Measurements from ENCODE around the gene FBXW8. TPM values are rescaled to one million over a fixed set of nuclear protein-coding genes. Genes with fewer than 3 reads are reported as not detected.

The FBXW8 gene
- total RNA-seq, 4 donors from 2014 or later: 4.2 to 5.6 (median 4.7) TPM

GRCh38 chr12:116915326-116915725 lies 4.6 kb downstream of the FBXW8 start:
- no peak for ATAC-seq
- Histone ChIP-seq H3K9me3 (no peaks in the 10 kb centered on the region), H3K4me3 (no peak overlapping the region), H3K36me3 (no peaks in the 10 kb centered on the region), H3K27me3 (no peaks in the 10 kb centered on the region), H3K27ac (no peak overlapping the region), H3K4me1 (peaks cover 8 to 18% of the 10 kb centered on the region in 2 donors)
- no peak for TF ChIP-seq CTCF (IDR thresholded peaks at IDR 0.05 in 4 of 5, conservative IDR thresholded peaks at IDR 0.05 in 1 of 5)
- TF ChIP-seq POLR2A (IDR thresholded peaks at IDR 0.05): no peak
- DNase-seq: no peak
- in situ Hi-C loops (cut with MboI; ENCODE audit: low sequenced_read_pairs in 4 of 4) (no loop called here), intact Hi-C loops (cut with DNase I; ENCODE audit: low total_unique reads) (no loop called here)

DNA sequence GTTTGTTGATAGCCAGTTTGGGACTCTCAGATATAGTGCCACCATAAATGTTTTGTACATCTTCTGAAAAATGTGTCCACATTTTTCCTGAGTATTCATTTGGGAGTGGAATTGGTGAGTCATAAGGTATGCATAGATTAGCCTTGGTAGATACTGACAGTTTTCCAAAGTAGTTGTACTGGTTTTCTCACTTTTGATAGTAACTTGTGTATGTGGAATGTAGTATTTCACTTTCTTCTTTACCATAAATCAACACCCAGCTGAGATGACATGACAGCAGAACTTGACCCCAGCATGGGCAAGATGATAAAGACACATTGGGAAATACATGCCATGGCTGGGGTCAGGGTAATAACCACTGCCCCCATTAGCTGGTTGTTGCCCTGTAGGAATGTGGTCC lies 5.4 kb downstream of the FBXW8 start:
- TF ChIP-seq CTCF (IDR thresholded peaks at IDR 0.05 in 4 of 5, conservative IDR thresholded peaks at IDR 0.05 in 1 of 5) (no peak), POLR2A (IDR thresholded peaks at IDR 0.05) (no peak)
- Histone ChIP-seq H3K36me3 (no peaks in the 10 kb centered on the region), H3K9me3 (no peaks in the 10 kb centered on the region), H3K27me3 (no peaks in the 10 kb centered on the region), H3K4me3 (no peak overlapping the region), H3K4me1 (peaks cover 8 to 20% of the 10 kb centered on the region in 2 donors), H3K27ac (no peak overlapping the region)
- intact Hi-C loops (cut with DNase I; ENCODE audit: low total_unique reads) (no loop called here), in situ Hi-C loops (cut with MboI; ENCODE audit: low sequenced_read_pairs in 4 of 4) (no loop called here)
- DNase-seq (no peak), ATAC-seq (no peak)

DNA sequence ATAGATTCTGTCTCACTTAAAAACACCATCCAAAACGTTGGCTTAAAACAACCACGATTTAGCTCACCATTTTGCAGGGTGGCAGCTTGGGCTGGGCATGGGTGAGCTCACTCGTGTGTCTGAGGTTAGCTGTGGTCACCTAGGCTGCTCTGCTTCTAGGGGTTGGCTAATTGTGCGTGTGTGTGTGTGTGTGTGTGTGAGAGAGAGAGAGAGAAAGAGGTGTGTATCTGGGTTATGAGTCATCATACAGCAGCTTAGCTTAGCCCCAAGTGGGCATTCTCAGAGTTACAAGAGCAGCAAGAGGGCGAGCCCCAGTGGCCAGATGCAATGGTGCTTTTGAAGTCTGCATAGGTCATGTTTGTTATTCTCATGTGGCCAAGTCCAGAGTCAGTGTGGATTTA lies 6.0 kb downstream of the FBXW8 start:
- H3K9me3 ChIP-seq: no peaks in the 10 kb centered on the region
- H3K4me1 ChIP-seq: peaks cover 4 to 17% of the 10 kb centered on the region in 2 donors
- no peaks in the 10 kb centered on the region for H3K36me3 ChIP-seq
- H3K27me3 ChIP-seq: no peaks in the 10 kb centered on the region
- peak in 1 of 2 donors; percentile 77 for ATAC-seq
- intact Hi-C loops (cut with DNase I; ENCODE audit: low total_unique reads): no loop called here
- TF ChIP-seq POLR2A (IDR thresholded peaks at IDR 0.05): no peak
- no peak overlapping the region for H3K4me3 ChIP-seq
- no peak overlapping the region for H3K27ac ChIP-seq
- in situ Hi-C loops (cut with MboI; ENCODE audit: low sequenced_read_pairs in 4 of 4): no loop called here
- DNase-seq: peak in 1 of 2 donors; percentile 36

DNA sequence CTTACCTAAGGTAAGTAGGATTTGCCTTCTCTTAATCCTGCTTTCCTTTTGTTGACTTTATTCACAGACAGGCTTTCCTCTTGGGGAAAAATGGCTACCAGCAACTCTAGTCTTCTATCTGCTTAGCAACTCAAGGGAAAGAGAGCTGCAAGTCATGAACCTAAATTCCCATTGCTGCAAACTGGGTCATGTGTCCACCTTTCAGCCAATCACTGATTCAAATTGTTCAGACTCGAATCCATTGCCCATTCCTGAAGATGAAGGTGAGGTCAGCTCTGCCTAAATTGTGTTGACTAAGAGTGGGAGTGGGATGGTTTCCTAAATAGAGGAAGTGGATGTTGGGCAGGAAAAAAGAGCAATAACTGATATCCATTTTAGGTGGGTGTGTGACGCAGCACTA lies 7.7 kb downstream of the FBXW8 start:
- in situ Hi-C loops (cut with MboI; ENCODE audit: low sequenced_read_pairs in 4 of 4) (no loop called here), intact Hi-C loops (cut with DNase I; ENCODE audit: low total_unique reads) (no loop called here)
- Histone ChIP-seq H3K27me3 (no peaks in the 10 kb centered on the region), H3K27ac (no peak overlapping the region), H3K4me1 (peaks cover 0 to 14% of the 10 kb centered on the region in 2 donors), H3K4me3 (no peak overlapping the region), H3K36me3 (no peaks in the 10 kb centered on the region), H3K9me3 (no peaks in the 10 kb centered on the region)
- TF ChIP-seq CTCF (IDR thresholded peaks at IDR 0.05 in 4 of 5, conservative IDR thresholded peaks at IDR 0.05 in 1 of 5) (no peak), POLR2A (IDR thresholded peaks at IDR 0.05) (no peak)
- ATAC-seq (no peak), DNase-seq (no peak)

DNA sequence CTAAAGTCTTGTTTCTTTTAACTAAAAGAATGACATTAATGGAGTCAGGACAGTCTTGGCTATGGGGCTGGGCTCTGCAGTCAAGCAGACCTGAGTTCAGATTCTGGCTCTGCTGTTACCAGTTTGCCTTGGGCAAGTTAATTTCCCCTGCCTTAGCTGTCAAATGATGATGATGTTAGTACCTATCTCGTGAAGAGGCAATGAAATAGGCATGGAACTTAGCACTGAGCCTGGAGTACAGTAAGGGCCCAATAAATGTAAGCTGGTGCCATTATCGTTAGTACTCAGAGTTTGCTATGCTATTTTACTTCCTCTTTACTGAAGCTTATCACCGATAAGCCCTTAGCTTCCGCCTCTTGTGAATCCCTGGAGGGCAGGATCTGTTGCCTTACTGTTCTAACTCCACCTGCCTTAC lies 8.5 kb downstream of the FBXW8 start:
- no peaks in the 10 kb centered on the region for H3K27me3 ChIP-seq
- no peaks in the 10 kb centered on the region for H3K9me3 ChIP-seq
- ATAC-seq: no peak
- no peak overlapping the region for H3K4me3 ChIP-seq
- intact Hi-C loops (cut with DNase I; ENCODE audit: low total_unique reads): no loop called here
- in situ Hi-C loops (cut with MboI; ENCODE audit: low sequenced_read_pairs in 4 of 4): no loop called here
- no peaks in the 10 kb centered on the region for H3K36me3 ChIP-seq
- H3K27ac ChIP-seq: peak overlapping the region in 2 of 4 donors; percentile 39 to 58
- no peak for TF ChIP-seq POLR2A (IDR thresholded peaks at IDR 0.05)
- TF ChIP-seq CTCF (IDR thresholded peaks at IDR 0.05 in 4 of 5, conservative IDR thresholded peaks at IDR 0.05 in 1 of 5): no peak
- H3K4me1 ChIP-seq: peaks cover 0 to 14% of the 10 kb centered on the region in 2 donors
- no peak for DNase-seq
